Thyroid gland (tissue), 4 donors: Measurements from ENCODE around the gene SAMD13.

Experiments
- CTCF ChIP-seq, 6 experiments: fragments of 200-600 bp in 3 of 6; fragments of 450-650 bp in 3 of 6; sonication (generic) in 3 of 6; IDR thresholded peaks; one replicate each; pipeline ENCODE4 v1.5.1; 2016 to 2019; ENCODE audit warnings: antibody characterized with exemption in 6 of 6, mild to moderate bottlenecking in 2 of 6, inconsistent platforms in 1 of 6, moderate library complexity in 1 of 6
- POLR2A ChIP-seq, 2 donors: fragments of 450-650 bp; IDR thresholded peaks; one replicate each; pipeline ENCODE4 v1.6.1; 2017; ENCODE audit warnings: antibody characterized with exemption in 2 of 2, mild to moderate bottlenecking in 2 of 2, moderate library complexity in 1 of 2

- no peak for TF ChIP-seq CTCF (IDR thresholded peaks at IDR 0.05)
- TF ChIP-seq POLR2A (IDR thresholded peaks at IDR 0.05) = no peak
Measured at GRCh38 chr1:84363622-84364021, 62.1 kb downstream of the SAMD13 start.
